ENCODE results near the gene SCUBE2.

The SCUBE2 gene

DNA sequence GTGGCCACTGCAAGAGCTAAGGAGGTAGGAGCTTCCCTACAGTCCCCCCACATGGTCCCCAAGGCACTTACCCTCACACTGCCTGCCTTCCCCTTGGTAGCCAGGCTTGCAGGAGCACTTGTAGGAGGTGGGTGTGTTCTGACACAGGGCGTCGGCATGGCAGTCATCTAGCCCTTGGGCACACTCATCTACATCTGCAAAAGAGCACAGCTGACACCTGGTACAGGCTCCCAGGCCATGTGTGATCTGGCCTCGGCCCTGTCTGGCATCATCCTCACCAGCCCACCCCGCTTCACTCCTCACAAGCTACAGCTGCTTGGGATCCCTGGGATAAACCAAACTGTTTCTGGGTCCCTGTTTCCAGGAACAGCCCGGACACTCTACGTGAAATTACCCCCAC, 1.8 kb downstream of the SCUBE2 start:
- Histone ChIP-seq H3F3A (ENCODE audit: insufficient read depth) (no peaks in the 10 kb centered on the region), H3K27ac (ENCODE audit: low read depth, low read length) (no peak overlapping the region)

GRCh38 chr11:9089061-9089460, 2.3 kb downstream of the SCUBE2 start:
- Histone ChIP-seq H3K4me2 (ENCODE audit: low read depth, low read length, poor library complexity, severe bottlenecking) (no peak overlapping the region), H2AFZ (ENCODE audit: low read depth, low read length, severe bottlenecking) (no peak overlapping the region), H3K9me2 (replicated peaks; ENCODE audit: insufficient read depth, low read length) (no peaks in the 10 kb centered on the region), H3K9me3 (ENCODE audit: insufficient read depth, low read length) (no peaks in the 10 kb centered on the region), H3K4me3 (ENCODE audit: insufficient read depth, low read length, poor library complexity, severe bottlenecking) (no peak overlapping the region), H3K9ac (ENCODE audit: low read length) (no peak overlapping the region), H3K27ac (ENCODE audit: low read depth, low read length) (no peak overlapping the region), H3K27me3 (ENCODE audit: low read length) (0 out of 2 replicates have a peak, but pooled peaks cover 4% of the 10 kb centered on the region), H4K20me1 (ENCODE audit: low read depth, low read length) (no peaks in the 10 kb centered on the region), H3K79me2 (ENCODE audit: insufficient read depth, low read length) (no peaks in the 10 kb centered on the region), H3K36me3 (ENCODE audit: low read length) (no peaks in the 10 kb centered on the region), H3F3A (ENCODE audit: insufficient read depth) (no peaks in the 10 kb centered on the region)
- TF ChIP-seq, protein P1, sequence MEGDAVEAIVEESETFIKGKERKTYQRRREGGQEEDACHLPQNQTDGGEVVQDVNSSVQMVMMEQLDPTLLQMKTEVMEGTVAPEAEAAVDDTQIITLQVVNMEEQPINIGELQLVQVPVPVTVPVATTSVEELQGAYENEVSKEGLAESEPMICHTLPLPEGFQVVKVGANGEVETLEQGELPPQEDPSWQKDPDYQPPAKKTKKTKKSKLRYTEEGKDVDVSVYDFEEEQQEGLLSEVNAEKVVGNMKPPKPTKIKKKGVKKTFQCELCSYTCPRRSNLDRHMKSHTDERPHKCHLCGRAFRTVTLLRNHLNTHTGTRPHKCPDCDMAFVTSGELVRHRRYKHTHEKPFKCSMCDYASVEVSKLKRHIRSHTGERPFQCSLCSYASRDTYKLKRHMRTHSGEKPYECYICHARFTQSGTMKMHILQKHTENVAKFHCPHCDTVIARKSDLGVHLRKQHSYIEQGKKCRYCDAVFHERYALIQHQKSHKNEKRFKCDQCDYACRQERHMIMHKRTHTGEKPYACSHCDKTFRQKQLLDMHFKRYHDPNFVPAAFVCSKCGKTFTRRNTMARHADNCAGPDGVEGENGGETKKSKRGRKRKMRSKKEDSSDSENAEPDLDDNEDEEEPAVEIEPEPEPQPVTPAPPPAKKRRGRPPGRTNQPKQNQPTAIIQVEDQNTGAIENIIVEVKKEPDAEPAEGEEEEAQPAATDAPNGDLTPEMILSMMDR (IDR thresholded peaks at IDR 0.05; ENCODE audit: insufficient read depth, low read length, poor library complexity, severe bottlenecking): no peak
- TF ChIP-seq EZH2phosphoT487 (conservative IDR thresholded peaks at IDR 0.05; ENCODE audit: low read length): no peak

More for the DNA sequence above, 1.8 kb downstream of the SCUBE2 start:
- Histone ChIP-seq H3K9me2 (replicated peaks; ENCODE audit: insufficient read depth, low read length) (no peaks in the 10 kb centered on the region), H3K4me2 (ENCODE audit: low read depth, low read length, poor library complexity, severe bottlenecking) (no peak overlapping the region), H2AFZ (ENCODE audit: low read depth, low read length, severe bottlenecking) (no peak overlapping the region), H4K20me1 (ENCODE audit: low read depth, low read length) (no peaks in the 10 kb centered on the region), H3K79me2 (ENCODE audit: insufficient read depth, low read length) (no peaks in the 10 kb centered on the region), H3K9me3 (ENCODE audit: insufficient read depth, low read length) (no peaks in the 10 kb centered on the region), H3K27me3 (ENCODE audit: low read length) (0 out of 2 replicates have a peak, but pooled peaks cover 4% of the 10 kb centered on the region), H3K36me3 (ENCODE audit: low read length) (no peaks in the 10 kb centered on the region), H3K4me3 (ENCODE audit: insufficient read depth, low read length, poor library complexity, severe bottlenecking) (no peak overlapping the region), H3K9ac (ENCODE audit: low read length) (no peak overlapping the region)
- no peak for TF ChIP-seq EZH2phosphoT487 (conservative IDR thresholded peaks at IDR 0.05; ENCODE audit: low read length)
- TF ChIP-seq, protein P1 (IDR thresholded peaks at IDR 0.05; ENCODE audit: insufficient read depth, low read length, poor library complexity, severe bottlenecking): no peak

DNA sequence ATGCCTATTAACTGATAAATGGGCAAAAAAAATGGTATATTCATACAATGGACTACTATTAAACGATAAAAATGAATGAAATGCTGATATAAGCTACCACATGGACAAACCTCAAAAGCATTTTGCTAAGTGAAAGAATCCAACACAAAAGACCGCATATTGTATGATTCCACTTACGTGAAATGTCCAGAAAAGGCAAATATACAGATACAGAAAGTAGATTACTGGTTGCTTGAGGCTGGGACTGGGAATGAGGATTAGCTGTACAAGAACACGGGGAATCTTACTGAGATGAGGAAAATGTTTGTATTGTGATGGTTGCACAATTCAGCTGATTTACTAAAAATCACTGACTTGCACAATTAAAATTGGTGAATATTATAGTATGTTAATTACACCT, 8.8 kb downstream of the SCUBE2 start:
- Histone ChIP-seq H4K20me1 (ENCODE audit: low read depth, low read length) (no peaks in the 10 kb centered on the region), H3K27me3 (ENCODE audit: low read length) (0 out of 2 replicates have a peak, but pooled peaks cover under 1% of the 10 kb centered on the region), H3K4me3 (ENCODE audit: insufficient read depth, low read length, poor library complexity, severe bottlenecking) (no peak overlapping the region), H3K9me2 (replicated peaks; ENCODE audit: insufficient read depth, low read length) (no peaks in the 10 kb centered on the region), H3K79me2 (ENCODE audit: insufficient read depth, low read length) (no peaks in the 10 kb centered on the region), H3K36me3 (ENCODE audit: low read length) (no peaks in the 10 kb centered on the region), H3K9me3 (ENCODE audit: insufficient read depth, low read length) (no peaks in the 10 kb centered on the region), H3K27ac (ENCODE audit: low read depth, low read length) (no peak overlapping the region), H2AFZ (ENCODE audit: low read depth, low read length, severe bottlenecking) (no peak overlapping the region), H3K9ac (ENCODE audit: low read length) (no peak overlapping the region), H3F3A (ENCODE audit: insufficient read depth) (no peaks in the 10 kb centered on the region), H3K4me2 (ENCODE audit: low read depth, low read length, poor library complexity, severe bottlenecking) (no peak overlapping the region)
- TF ChIP-seq, protein P1 (IDR thresholded peaks at IDR 0.05; ENCODE audit: insufficient read depth, low read length, poor library complexity, severe bottlenecking): no peak
- no peak for TF ChIP-seq EZH2phosphoT487 (conservative IDR thresholded peaks at IDR 0.05; ENCODE audit: low read length)
